Astrocyte of the hippocampus (primary cell): ENCODE measurements around the gene STPG2.

Experiments used
- DNase-seq: peaks from one replicate; pipeline ENCODE4 v3.0.0; 2011; ENCODE audit warnings: low read depth, low spot score

The STPG2 gene

DNA sequence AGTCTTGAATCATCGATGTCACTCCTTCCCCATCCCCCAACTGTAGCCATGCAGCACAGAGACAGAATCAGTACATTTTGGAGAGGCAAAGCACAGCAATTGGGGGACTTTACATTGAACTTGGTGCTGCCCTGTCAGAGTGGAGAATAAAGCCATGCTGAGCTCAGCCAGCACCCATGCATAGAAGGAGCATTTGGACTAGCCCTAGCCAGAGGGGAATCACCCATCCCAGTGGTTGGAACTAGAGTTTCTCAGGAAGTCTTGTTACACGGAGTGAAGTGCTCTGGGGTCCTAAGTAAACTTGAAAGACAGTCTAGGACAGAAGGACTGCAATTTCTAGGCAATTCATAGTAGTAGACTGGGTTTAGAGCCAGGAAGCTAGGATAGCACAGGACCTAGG lies 49.6 kb downstream of the STPG2 start:
- no peak for DNase-seq

DNA sequence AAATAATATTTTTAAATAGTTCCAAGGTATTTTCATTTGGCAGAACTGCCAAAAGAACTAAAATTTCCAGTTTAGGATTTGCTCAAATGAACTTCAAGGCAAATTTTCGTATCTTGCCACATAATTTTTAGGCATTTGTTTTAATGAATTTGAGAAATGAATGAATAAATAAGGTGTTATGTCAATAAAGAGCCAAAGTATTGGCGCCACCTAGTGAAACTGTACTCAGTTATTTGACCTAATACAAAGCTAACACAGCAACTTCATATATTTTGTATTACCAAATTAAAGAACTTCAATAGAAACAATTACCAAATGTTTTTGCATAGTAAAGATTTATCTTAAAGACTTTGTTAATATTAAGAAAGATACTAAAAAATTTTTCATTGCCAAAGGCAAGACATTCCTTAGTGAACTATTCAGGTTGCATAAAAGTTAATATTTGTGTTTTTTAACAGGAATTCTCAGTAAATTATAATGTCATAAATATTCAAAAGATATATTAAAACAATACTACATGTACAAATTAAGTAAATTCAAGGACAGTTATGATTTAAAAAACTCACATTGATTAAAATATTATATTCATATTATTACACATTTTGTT lies 50.3 kb downstream of the STPG2 start:
- DNase-seq: peak; percentile 36

DNA sequence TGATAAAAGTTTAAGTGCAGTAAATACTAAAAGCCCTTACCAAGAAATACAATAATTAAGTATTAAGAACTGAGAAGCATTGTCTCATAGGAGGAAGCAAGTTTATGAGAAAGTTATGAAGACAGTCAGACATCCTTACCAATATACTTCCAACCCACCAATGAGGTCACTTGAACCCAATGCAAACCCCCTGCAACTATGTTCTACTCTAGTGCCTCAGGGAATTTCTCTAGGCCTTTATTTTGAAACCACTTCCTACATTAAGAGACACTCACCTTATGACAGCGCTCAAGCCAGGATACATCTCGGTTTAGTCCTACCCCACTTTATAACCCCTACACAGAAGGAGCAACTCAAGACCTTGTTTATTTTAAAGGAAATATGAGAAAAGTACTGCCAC lies 61.3 kb downstream of the STPG2 start:
- DNase-seq: no peak

DNA sequence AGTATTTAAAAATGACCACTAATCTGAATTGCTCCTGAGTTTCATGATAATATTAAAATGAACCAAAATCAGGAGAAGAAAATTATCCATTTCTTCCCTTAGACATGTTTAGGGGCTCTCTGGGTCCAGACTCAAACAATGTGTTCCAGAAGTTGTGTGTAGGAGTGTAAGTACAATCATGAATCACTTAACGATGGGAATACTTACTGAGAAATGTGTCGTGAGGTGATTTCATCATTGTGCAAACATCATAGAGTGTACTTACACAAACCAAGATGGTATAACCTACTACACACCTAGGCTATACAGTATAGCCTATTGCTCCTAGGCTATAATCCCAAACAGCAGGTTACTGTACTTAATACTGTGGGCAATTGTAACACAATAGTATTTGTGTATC lies 74.8 kb downstream of the STPG2 start:
- DNase-seq: no peak

DNA sequence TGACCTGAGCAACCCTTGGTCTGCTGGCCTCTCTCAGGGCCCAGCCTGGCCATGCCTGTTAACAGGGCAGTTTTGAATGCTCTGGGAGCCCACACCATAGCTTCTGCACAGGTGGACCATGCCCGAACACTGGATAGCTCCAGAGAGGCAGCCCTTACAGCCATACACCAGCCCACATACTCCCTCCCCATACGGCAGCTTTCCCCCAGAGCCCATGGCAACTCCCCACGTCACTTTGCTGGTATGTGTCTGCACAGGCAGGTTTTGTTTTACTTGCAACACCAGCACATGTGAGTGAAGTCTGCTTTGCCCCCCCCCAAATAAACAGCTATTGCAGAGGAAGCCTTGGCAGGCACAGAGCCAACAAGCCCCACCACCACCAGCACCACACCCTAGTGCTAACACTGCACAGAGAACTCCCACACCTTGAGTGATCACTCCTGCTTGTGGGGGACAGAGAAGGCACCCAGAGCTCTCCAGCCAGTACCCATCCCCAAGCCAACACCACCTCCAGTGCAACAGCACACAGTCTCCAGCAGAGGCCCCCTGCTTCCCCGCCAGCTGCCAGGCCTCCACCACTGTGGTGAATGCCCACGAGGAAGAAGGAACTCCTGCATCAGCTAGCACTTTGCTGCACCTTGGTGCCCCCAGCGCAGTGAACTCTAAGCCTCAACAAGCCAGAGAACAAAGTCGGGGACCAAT lies 87.3 kb downstream of the STPG2 start:
- DNase-seq: no peak

DNA sequence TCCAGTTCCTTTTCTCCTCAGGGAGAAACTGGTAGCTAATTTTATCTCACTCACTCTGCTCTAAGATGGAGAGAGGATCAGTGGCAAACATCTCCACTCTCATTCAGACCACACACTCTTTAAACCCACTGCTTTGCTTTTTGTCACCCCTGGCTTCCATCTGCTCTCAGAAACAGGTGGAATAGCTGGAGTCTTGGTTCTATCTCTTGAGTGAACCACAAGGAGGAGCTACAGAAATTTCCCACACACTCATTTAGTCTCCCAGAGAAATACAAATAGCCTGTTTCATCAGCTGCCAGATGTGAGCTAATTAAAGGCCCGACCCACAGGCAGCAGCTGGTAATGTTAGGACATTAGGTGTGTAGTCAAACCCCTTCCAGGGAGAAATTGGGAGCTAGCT lies 96.6 kb downstream of the STPG2 start:
- DNase-seq: no peak

DNA sequence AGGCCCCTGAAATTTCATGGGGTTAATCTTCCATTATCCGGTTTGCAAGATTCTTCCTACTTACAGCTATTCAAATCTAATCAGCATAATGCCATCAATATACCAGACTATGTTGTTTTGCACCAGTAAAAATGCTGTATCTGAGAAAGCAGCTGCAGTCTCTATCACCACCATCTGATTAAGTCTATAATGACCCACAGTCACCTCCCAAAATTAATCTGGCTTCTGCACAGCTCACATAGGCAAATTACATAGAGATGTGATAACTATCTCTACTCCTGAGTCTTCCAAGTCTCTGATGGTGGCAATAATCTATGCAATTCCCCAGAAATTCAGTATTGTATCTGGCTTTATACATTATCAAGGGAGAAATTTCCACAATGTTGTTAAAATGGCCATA lies 113.2 kb downstream of the STPG2 start:
- no peak for DNase-seq

DNA sequence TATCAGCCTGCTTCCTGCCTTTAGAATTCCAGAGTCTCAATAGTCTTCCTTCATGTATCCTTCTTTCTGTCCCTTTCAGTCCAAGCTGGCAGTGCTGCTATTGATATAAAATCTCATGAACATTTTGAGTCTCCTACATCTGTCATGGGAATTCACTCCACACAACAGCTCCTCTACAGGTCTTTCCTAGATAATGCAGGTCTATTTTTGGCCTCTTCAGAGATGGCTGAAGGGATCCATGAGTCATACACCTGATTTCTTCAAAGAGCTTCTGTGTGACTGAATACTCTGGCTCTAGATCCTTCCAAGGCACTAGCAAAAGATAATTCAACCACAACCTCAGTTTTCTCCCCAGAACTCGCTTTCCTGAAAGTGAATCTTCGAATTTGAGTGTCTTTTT lies 115.4 kb downstream of the STPG2 start:
- peak; percentile 24 for DNase-seq

DNA sequence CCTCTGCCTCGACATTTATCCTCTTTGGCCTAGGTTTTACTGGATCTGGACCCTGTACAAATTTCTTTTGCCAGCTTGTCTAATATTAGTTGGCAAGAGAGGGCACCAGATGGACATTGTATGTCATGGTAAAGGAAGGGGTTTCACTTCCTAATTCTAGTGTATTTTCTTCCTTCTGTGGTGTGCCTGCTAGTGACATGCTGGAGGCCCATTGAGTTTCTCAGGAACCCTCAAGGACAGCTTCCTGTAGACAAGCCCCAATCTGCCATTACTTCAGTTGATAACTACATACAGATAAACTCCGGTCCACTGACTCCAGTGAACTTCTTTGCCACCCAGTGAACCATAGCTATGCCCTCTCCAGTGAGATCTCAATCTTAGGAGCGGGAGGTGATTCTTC lies 116.9 kb downstream of the STPG2 start:
- no peak for DNase-seq

DNA sequence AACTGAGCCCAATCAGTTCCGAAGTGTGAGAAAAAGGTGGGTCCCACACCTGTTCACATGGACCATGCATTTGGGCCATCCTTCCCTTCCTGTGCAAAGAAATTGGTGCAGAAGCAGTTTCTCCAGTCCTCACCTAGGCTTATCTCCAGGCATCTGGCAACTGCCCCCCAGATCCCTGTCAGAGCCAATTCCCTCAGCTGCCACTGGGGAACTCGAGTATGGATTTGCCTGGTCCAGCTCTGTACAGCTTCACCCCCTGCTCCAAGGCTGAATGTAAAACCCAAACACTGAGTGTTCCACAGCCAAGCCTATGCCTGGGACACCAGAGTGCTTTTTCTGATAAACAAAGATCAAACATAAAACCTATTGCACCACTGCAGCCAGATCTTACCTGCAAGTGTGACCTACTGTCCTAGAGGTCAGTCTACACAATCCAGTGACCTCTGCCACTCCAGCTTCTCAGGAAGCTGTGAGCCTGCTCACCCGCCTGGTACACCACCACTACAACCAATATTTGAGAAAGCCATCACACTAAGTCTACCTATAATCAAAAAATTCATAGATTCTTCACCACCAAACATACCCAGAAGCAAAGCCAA lies 136.4 kb downstream of the STPG2 start:
- no peak for DNase-seq

DNA sequence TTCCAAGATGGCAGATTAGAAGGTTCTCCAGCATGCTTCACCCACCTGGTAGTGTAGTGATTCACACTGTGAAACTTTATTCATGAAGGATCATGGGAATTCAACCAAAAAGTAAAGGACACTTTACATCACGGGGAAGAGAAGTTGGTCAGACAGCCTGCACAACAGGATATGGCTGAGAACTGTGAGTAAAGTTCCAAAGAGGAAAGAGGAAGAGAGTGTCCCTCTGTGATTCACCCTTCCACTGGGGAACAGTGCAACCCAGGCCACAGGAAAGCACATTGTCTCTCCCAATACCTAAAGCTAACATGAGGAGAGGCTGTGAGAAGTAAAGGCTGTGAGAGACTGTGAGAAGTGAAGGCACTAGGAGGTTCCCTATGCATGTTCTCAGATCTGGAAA lies 137.2 kb downstream of the STPG2 start:
- DNase-seq: no peak

DNA sequence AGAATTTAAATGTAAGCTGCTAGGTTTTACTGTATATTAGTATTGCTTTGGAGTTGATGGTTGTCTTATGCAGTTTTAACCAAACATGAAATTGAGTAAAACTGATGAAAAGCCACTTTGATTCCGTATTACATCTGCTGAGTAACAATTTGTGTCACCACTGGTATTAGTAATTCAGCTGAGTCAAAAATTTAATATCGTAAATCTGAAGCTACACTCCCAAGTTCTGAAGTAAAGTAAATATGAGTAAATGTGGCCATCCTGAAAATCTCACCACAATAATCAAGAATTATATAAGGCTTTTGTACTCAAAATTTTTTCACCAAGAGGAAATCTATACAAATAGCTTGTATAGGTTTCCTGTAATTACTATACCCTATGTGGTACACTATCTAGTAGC lies 142.3 kb downstream of the STPG2 start:
- no peak for DNase-seq

DNA sequence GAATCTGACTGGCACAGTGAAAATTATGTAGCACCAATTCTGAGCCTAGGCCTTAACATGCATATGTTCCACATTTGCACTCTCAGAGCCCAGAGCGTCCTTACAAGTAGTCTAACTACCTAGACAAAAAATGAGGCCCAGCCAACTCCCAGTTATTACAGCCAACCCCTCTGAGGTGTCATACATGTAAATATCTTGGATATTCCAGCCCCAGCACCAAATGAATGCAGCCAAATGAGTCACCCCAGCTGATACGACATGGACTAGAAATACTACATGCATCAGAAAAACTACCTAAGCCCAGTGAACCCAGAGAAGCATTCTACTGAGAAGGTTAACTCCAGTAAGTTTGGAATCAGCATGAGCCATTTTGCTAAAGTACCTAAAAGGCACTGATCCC lies 145.1 kb downstream of the STPG2 start:
- DNase-seq: no peak

DNA sequence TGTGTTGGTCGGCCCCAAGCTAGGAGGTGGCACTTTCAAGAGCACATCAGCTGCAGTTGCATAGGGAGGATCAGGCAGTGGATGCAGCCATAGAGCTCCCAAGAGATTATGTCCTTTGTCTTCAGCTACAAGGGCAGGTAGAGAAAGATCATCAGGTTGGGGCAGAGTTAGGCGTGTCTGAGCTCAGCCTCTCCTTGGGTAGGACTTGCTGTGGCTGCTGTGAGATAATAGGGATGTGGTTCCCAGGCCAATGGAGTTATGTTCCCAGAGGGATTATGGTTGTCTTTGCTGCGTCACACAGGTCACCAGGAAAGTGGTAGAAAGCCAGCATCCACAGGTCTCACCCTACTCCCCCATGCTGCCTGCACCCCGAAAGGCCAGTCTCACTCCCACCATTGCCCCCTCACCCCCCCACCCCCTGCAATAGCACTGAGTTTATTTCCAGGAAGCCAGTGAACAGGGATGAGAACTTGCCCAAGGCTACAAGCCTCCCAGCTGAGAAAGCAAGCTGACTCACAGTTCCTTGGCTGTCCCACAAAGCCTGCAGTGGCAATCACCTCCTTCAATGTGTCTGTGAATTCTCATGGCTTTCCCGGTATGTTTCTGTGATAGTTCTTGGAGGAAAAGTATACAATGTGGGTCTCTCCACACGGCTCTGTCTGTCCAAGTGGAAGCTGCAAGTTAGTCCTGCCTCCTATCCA lies 148.4 kb downstream of the STPG2 start:
- DNase-seq: no peak

DNA sequence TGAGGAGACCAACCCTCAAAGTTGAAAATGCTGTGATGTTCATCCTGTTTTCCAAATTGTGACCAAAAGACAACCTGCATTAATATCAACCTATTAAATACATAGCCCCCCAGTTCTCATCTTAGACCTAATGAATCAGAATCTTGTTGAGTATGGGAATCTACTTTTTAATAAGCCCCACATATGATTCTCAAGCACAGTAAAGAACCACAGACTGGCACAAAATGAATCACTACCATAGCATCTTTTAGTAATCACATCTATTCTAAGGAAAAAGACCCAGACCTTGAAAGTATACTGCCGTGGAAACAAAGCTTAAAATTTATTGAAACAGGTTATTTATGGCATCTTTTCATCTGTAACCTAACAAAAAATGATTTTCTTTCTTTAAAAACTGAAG lies 152.9 kb downstream of the STPG2 start:
- DNase-seq: no peak

DNA sequence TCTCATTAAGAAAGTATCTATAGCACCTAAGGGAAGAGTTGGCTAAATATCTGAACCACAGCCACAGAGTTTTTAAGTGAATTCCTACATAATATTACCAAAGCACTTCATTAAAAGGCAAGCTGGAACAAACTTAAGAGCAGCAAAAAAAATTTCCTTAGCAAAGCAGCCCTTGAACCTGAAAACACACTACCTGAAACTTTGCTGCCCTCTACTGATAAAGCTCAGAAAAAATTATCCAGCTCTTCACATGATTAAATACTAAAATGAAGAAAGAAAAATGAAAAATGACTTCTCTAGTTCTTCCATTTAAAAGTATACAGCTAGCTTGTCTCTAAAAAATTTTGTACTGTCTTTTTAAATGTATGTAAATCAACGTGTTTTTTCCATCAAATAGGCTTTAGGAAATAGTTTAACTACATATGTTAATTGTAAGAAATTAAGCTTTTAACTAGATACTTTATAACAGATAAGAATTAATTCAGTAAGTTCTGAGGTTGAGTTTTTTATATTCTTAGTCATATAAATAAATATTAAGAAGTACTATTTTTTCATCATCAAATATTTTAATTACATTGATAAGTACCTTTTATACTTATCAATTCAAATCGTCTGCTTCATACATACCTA lies 156.1 kb downstream of the STPG2 start:
- peak; percentile 64 for DNase-seq

DNA sequence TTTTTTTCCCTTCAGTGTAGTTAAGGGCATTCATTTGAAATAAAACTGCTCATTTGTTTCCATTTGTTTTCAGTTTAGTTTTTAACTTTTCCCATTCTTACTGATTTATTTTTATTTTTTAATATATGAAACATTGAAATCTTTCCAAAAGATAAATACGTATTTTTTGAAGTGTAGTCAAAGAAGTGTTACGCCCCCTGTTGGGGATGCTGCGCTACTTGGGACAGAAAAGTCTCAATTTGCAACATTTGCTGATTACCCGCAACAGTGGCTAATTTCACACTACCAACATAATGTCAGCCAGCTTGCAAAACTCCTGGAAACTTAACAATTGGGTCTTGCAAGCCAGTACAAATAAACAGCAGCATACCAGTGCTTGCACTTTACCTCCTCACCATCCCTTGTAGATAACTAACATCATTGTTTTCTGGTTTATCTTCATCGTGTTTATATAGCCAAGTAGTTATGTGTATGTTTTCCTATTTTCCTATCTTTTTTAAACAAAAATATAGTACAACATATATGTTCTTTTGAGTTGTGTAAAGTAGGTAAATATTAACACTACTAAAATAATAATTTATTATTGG lies 158.6 kb downstream of the STPG2 start:
- no peak for DNase-seq

DNA sequence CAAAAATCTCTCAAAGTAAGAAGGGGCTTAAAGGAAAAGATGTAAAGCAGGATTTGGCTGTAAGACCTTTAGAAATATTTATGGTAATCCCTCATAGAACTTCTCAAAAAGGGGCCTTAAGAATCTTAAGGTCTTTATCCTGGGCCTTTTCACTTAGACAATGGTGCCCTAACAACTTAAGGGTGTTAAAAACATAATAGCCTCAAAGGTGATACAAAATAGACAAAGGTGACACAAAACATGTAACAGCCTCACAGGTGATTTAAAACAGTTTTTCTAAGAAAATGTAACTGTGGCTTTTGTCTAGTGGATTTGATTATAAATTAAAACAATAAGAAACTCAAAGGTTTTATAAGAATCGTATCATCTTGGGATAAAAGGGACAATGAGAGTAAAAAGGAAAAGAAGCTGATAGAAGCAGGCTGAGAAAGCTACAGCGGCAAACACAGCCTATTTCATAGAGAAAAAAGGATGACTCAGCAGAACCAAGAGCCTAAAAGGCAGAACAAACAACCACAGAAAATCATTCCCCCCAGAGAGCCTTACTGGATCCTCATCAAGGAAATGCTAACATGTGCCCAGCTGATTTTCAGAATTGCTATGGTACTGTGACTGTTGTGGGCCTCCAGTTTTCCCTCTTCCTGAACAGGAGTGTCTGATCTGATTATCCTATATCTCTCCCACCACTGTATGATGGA lies 164.3 kb downstream of the STPG2 start:
- peak; percentile 13 for DNase-seq

DNA sequence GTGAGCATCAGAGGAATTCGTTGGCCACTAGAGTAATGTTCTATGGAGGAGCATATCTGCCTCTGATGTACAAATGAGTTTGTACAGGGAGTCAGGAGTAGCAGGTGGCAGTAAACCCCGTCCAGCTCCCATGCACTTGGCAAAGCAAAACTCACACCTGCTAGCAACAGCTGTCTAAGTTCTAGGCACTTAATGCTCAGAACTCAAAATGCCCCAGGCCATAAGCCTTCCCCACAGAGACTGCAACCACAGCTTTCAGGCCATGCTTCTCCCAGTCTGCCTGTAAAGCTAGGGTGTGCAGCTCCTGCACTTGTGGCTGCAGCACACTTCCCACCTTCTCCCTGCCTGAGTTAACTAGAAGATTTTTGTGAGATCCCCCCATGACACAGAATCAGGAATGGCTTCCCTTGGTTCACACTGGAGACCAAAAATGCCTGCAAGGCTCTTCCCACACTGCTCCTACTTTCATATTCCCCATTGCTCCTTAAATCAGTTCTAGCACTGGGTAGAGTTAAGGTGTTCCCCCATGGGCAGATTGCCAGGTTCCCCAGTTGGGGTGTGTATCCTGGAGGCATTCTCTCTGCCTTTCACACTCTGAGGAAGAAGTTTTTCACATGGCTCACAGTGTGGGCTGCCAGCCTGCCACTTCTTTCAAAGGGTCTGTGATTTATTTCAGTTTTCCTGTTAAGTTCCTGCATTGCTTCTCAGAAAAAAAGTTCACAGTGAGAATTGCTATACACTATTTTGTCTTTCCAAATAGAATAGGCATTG lies 189.9 kb downstream of the STPG2 start:
- DNase-seq: no peak

DNA sequence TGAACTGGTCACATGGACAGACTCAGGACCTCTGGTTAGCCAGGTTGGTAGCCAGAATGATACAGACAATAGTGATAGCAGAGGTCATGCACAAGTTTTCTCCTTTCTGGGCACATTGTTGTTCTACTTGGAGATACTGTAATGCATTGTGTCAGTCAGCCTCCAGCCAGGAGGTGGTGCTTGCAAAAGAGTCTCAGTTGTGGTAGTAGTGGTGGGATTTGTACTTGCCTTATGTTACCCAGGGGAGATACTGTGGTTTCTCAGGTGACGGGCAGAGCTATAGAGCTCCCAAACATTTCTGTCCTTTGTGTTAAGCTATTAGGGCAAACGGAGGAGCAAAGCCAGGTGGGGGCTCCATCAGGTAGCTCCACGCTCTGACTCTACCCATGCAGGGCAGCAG lies 190.5 kb downstream of the STPG2 start:
- no peak for DNase-seq

DNA sequence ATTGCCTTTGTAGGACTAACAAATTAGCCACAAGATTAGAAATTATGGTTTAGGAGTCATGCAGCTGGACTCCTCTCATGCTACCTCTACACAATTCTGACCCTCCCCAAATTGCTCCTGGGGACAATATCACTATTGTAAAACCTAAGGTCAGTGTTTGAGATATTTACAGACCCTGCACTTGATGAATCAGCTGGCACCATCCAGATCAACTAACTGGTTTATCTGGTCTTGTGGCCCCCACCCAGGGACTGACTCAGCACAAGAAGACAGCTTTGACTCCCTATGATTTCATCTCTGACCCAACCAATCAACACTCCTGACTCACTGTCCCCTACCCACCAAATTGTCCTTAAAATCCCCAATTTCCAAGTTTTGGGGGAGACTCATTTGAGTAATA lies 192.4 kb downstream of the STPG2 start:
- DNase-seq: no peak
